ENCODE results near the gene PRKAR2B.

GRCh38 chr7:107152011-107152410 lies 107.5 kb downstream of the PRKAR2B start:
- TF ChIP-seq CTCF (IDR thresholded peaks at IDR 0.05) = no peak
- TF ChIP-seq EZH2 (IDR thresholded peaks at IDR 0.05; ENCODE audit: borderline replicate concordance, insufficient read depth, low read depth, low read length, poor library complexity, severe bottlenecking) = no peak
